SK-N-SH (cell line): ENCODE measurements around the gene EDN3. TPM values are rescaled to one million over a fixed set of nuclear protein-coding genes. Genes with fewer than 3 reads are reported as not detected.

Source experiments
- CTCF ChIA-PET: fragments of 300-600, 350-600 bp; formaldehyde crosslinking; extraction: SDS; loops from one replicate; lab custom pipeline; 2021; lab: Yijun Ruan, JAX
- POLR2A ChIA-PET: fragments of 350-600 bp; sonication (Branson Sonifier 250); formaldehyde crosslinking; extraction: SDS; loops from one replicate; lab custom pipeline; 2020; ENCODE audit warnings: antibody characterized with exemption, inconsistent platforms; lab: Yijun Ruan, JAX
- DNase-seq: peaks from one replicate; pipeline ENCODE4 v3.0.0; 2012
- H2AFZ ChIP-seq: fragments of 200-600 bp; sonication (generic); 2 replicates; pipeline ENCODE4 v1.8.1; 2016; ENCODE audit warnings: antibody characterized with exemption, mild to moderate bottlenecking, low read depth
- H3F3A ChIP-seq: fragments of 200-600 bp; sonication (generic); replicated peaks from 2 replicates; pipeline ENCODE3; 2016; ENCODE audit warnings: antibody characterized with exemption, mild to moderate bottlenecking; ENCODE audit not compliant: insufficient read depth
- H3K27ac ChIP-seq, 2 experiments: fragments of 200-500 bp in 1 of 2; fragments of 200-600 bp in 1 of 2; sonication (Bioruptor generic) in 1 of 2; sonication (generic), shearing (Covaris generic) in 1 of 2; 2 replicates each; pipeline versions ENCODE4 v1.5.1 to v1.6.1; 2014 to 2016; ENCODE audit warnings: low read depth in 2 of 2, inconsistent platforms in 1 of 2, low read length in 1 of 2, mild to moderate bottlenecking in 1 of 2, mixed read lengths in 1 of 2
- H3K27me3 ChIP-seq: fragments of 200-600 bp; sonication (generic), shearing (Covaris generic); 2 replicates; pipeline ENCODE4 v1.6.1; 2016; ENCODE audit warnings: mixed run types; ENCODE audit not compliant: insufficient read depth
- H3K36me3 ChIP-seq, 2 experiments: fragments of 200-500 bp in 1 of 2; fragments of 200-600 bp in 1 of 2; sonication (Bioruptor generic) in 1 of 2; sonication (generic) in 1 of 2; replicated peaks in 1 of 2; 2 replicates each; pipeline versions ENCODE3 to v1.5.1; 2014 to 2016; ENCODE audit warnings: low read length in 1 of 2, mild to moderate bottlenecking in 1 of 2; ENCODE audit not compliant: insufficient read depth in 2 of 2, control insufficient read depth in 1 of 2
- H3K4me1 ChIP-seq, 2 experiments: fragments of 200-500 bp in 1 of 2; fragments of 200-600 bp in 1 of 2; sonication (Bioruptor generic) in 1 of 2; sonication (generic), shearing (Covaris generic) in 1 of 2; 2 replicates each; pipeline versions ENCODE4 v1.5.1 to v1.6.1; 2014 to 2016; ENCODE audit warnings: low read depth in 1 of 2, low read length in 1 of 2, mixed run types in 1 of 2; ENCODE audit not compliant: insufficient read depth in 2 of 2, control insufficient read depth in 1 of 2
- H3K4me2 ChIP-seq: fragments of 200-600 bp; sonication (generic), shearing (Covaris generic); 2 replicates; pipeline ENCODE4 v1.6.1; 2017; ENCODE audit warnings: mixed run types
- H3K4me3 ChIP-seq, 2 experiments: fragments of 200-500 bp in 1 of 2; fragments of 200-600 bp in 1 of 2; sonication (Bioruptor generic) in 1 of 2; sonication (generic), shearing (Covaris generic) in 1 of 2; 2 replicates each; pipeline versions ENCODE4 v1.5.1 to v1.8.1; 2014 to 2016; ENCODE audit warnings: low read depth in 2 of 2, inconsistent platforms in 1 of 2, low read length in 1 of 2, mild to moderate bottlenecking in 1 of 2, mixed read lengths in 1 of 2, moderate library complexity in 1 of 2
- H3K79me2 ChIP-seq: fragments of 200-600 bp; sonication (generic); 2 replicates; pipeline ENCODE4 v1.8.1; 2017; ENCODE audit warnings: mild to moderate bottlenecking; ENCODE audit not compliant: insufficient read depth
- H3K9ac ChIP-seq: fragments of 200-600 bp; sonication (generic); 2 replicates; pipeline ENCODE4 v1.6.1; 2017; ENCODE audit warnings: mixed run types
- H3K9me2 ChIP-seq: fragments of 200-600 bp; sonication (generic); 2 replicates; pipeline ENCODE4 v1.6.1; 2017; ENCODE audit warnings: mixed run types
- H3K9me3 ChIP-seq: fragments of 200-600 bp; sonication (generic); 2 replicates; pipeline ENCODE4 v1.6.1; 2017; ENCODE audit warnings: mixed run types, mild to moderate bottlenecking, moderate library complexity
- H4K20me1 ChIP-seq: fragments of 200-600 bp; sonication (generic); 2 replicates; pipeline ENCODE4 v1.6.1; 2017; ENCODE audit warnings: mild to moderate bottlenecking, mixed run types; ENCODE audit not compliant: insufficient read depth
- CHD2 ChIP-seq: fragments of 150-350 bp; IDR thresholded peaks from 2 replicates; pipeline ENCODE4 v1.6.1; 2018; ENCODE audit warnings: low read length; ENCODE audit not compliant: partially characterized antibody
- FOSL2 ChIP-seq: IDR thresholded peaks from 2 replicates; pipeline ENCODE4 v1.4.0; 2012; ENCODE audit warnings: low read depth, mild to moderate bottlenecking, moderate library complexity, borderline replicate concordance
- FOXJ3 ChIP-seq: sonication (generic); formaldehyde crosslinking; IDR thresholded peaks from 2 replicates; pipeline ENCODE4 v1.5.1; 2020; ENCODE audit warnings: mild to moderate bottlenecking, missing genetic modification reagents
- FOXM1 ChIP-seq: IDR thresholded peaks from 2 replicates; pipeline ENCODE4 v1.4.0; 2012; ENCODE audit warnings: low read depth, mild to moderate bottlenecking
- JUND ChIP-seq: IDR thresholded peaks from 2 replicates; pipeline ENCODE4 v1.4.0; 2012
- MXI1 ChIP-seq: IDR thresholded peaks from 2 replicates; pipeline ENCODE4 v1.6.1; 2012; ENCODE audit warnings: mild to moderate bottlenecking, low read depth, low read length, improper control_type of control experiment
- RCOR1 ChIP-seq: fragments of 150-350 bp; IDR thresholded peaks from 2 replicates; pipeline ENCODE4 v1.6.1; 2017; ENCODE audit warnings: antibody characterized with exemption, low read length
- RFX5 ChIP-seq: IDR thresholded peaks from 2 replicates; pipeline ENCODE4 v1.6.1; 2012; ENCODE audit warnings: mild to moderate bottlenecking, improper control_type of control experiment, low read length
- RXRA ChIP-seq: IDR thresholded peaks from 2 replicates; pipeline ENCODE4 v1.4.0; 2012; ENCODE audit warnings: low read depth, mild to moderate bottlenecking, borderline replicate concordance
- SIN3A ChIP-seq: IDR thresholded peaks from 2 replicates; pipeline ENCODE4 v1.6.1; 2012; ENCODE audit warnings: low read depth, mild to moderate bottlenecking, low read length, moderate library complexity, borderline replicate concordance
- TCF12 ChIP-seq: IDR thresholded peaks from 2 replicates; pipeline ENCODE4 v1.4.0; 2012
- TEAD4 ChIP-seq: IDR thresholded peaks from 2 replicates; pipeline ENCODE4 v1.4.0; 2012; ENCODE audit warnings: mild to moderate bottlenecking, borderline replicate concordance; ENCODE audit not compliant: insufficient read depth
- YY1 ChIP-seq: IDR thresholded peaks from 2 replicates; pipeline ENCODE4 v1.4.0; 2012; ENCODE audit warnings: low read depth, mild to moderate bottlenecking
- WGBS: methylation state at CpG from one replicate; pipeline ENCODE4 v1.1.6; 2017; ENCODE audit warnings: low lambda C conversion rate; 5-methylcytosine and 5-hydroxymethylcytosine counted together
- polyA plus RNA-seq, 3 experiments: library from polyadenylated mRNA; depleted of rRNA; stranded (reverse); fragments of >200 nt; gene quantifications; 2 replicates each; pipeline ENCODE4 v1.2.3, GENCODE V29; 2012
- TF ChIP-seq, protein P1 (sequence below): fragments of 200-600 bp; sonication (generic); IDR thresholded peaks from 2 replicates; pipeline ENCODE4 v1.6.1; 2017; ENCODE audit warnings: antibody characterized with exemption, mild to moderate bottlenecking, moderate library complexity
- TF ChIP-seq, protein P2 (sequence below): IDR thresholded peaks from 2 replicates; pipeline ENCODE4 v1.4.0; 2012; ENCODE audit warnings: low read depth
- TF ChIP-seq, protein P3 (sequence below): IDR thresholded peaks from 2 replicates; pipeline ENCODE4 v1.4.0; 2012; ENCODE audit warnings: low read depth, borderline replicate concordance
- TF ChIP-seq, protein P4 (sequence below): IDR thresholded peaks from 2 replicates; pipeline ENCODE4 v1.4.0; 2012; ENCODE audit warnings: low read depth, borderline replicate concordance

The EDN3 gene
- polyA plus RNA-seq, 1 of the 3 experiments (the other 2 are of a cell fraction): 0.02 TPM

DNA sequence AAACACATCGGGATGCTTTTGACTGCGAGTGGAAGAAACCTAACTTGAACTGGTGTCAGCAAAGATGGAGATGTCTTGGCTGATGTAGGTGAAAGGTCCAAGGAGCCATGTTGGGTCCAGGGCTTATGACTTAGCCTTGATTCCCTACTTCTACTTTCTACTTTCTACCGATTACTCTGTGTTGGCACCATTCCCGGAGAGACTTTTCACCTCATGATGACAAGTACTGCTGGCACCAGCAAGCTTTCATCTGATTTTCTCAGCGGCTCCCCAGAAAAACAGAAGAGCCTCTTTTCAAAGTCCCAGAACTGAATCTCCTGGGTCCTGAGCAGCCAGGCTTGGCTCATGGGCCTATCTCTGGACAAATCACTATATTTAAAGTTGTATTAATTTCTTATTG, 4.9 kb upstream of the EDN3 start:
- Histone ChIP-seq H3K4me1 (peaks cover 0 to 15% of the 10 kb centered on the region in 2 experiments; a peak in 1 of 4 replicates), H3K4me3 (no peak overlapping the region), H3K9me3 (no peaks in the 10 kb centered on the region), H3K4me2 (no peak overlapping the region), H3K27me3 (peaks cover 8% of the 10 kb centered on the region; the same call in 1 of the 2 replicates), H3K9me2 (no peaks in the 10 kb centered on the region), H3K9ac (no peak overlapping the region), H3K36me3 (no peaks in the 10 kb centered on the region), H3K27ac (no peak overlapping the region), H3K79me2 (no peaks in the 10 kb centered on the region), H4K20me1 (no peaks in the 10 kb centered on the region), H3F3A (no peaks in the 10 kb centered on the region), H2AFZ (no peak overlapping the region)
- TF ChIP-seq SIN3A (no peak), RXRA (no peak), TEAD4 (no peak), TCF12 (no peak), RFX5 (no peak), YY1 (no peak), FOSL2 (no peak), MXI1 (no peak), FOXM1 (no peak), FOXJ3 (CRISPR knock-in tag) (no peak), CHD2 (no peak), JUND (no peak), RCOR1 (no peak)
- TF ChIP-seq, protein P1, sequence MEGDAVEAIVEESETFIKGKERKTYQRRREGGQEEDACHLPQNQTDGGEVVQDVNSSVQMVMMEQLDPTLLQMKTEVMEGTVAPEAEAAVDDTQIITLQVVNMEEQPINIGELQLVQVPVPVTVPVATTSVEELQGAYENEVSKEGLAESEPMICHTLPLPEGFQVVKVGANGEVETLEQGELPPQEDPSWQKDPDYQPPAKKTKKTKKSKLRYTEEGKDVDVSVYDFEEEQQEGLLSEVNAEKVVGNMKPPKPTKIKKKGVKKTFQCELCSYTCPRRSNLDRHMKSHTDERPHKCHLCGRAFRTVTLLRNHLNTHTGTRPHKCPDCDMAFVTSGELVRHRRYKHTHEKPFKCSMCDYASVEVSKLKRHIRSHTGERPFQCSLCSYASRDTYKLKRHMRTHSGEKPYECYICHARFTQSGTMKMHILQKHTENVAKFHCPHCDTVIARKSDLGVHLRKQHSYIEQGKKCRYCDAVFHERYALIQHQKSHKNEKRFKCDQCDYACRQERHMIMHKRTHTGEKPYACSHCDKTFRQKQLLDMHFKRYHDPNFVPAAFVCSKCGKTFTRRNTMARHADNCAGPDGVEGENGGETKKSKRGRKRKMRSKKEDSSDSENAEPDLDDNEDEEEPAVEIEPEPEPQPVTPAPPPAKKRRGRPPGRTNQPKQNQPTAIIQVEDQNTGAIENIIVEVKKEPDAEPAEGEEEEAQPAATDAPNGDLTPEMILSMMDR: no peak
- TF ChIP-seq, protein P2, sequence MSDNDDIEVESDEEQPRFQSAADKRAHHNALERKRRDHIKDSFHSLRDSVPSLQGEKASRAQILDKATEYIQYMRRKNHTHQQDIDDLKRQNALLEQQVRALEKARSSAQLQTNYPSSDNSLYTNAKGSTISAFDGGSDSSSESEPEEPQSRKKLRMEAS: no peak
- TF ChIP-seq, protein P3, sequence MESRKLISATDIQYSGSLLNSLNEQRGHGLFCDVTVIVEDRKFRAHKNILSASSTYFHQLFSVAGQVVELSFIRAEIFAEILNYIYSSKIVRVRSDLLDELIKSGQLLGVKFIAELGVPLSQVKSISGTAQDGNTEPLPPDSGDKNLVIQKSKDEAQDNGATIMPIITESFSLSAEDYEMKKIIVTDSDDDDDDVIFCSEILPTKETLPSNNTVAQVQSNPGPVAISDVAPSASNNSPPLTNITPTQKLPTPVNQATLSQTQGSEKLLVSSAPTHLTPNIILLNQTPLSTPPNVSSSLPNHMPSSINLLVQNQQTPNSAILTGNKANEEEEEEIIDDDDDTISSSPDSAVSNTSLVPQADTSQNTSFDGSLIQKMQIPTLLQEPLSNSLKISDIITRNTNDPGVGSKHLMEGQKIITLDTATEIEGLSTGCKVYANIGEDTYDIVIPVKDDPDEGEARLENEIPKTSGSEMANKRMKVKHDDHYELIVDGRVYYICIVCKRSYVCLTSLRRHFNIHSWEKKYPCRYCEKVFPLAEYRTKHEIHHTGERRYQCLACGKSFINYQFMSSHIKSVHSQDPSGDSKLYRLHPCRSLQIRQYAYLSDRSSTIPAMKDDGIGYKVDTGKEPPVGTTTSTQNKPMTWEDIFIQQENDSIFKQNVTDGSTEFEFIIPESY: no peak
- TF ChIP-seq, protein P4, sequence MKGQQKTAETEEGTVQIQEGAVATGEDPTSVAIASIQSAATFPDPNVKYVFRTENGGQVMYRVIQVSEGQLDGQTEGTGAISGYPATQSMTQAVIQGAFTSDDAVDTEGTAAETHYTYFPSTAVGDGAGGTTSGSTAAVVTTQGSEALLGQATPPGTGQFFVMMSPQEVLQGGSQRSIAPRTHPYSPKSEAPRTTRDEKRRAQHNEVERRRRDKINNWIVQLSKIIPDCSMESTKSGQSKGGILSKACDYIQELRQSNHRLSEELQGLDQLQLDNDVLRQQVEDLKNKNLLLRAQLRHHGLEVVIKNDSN: no peak
- DNase-seq: no peak
- 44% methylated on average over 5 of the region's 5 CpGs for WGBS
- POLR2A ChIA-PET: no interaction called here
- CTCF ChIA-PET: no interaction called here
